Panc1 (cell line): ENCODE data around the gene SHOX. TPM values are rescaled to one million over a fixed set of nuclear protein-coding genes. Genes with fewer than 3 reads are reported as not detected.

Source experiments
- ATAC-seq: fragments of 200-7000 bp; cut with Tn5 transposase; 2 replicates; pipeline ENCODE4 v1.9.1; 2020; ENCODE audit warnings: mild to moderate bottlenecking, moderate library complexity
- BruUV-seq: library from RNA; stranded (reverse); fragments of 400-500 nt; replicated peaks from 2 replicates; lab custom pipeline; 2021; lab: Mats Ljungman, UMichigan
- CTCF ChIA-PET: fragments of 300-600 bp; sonication (Branson Sonifier 250); formaldehyde crosslinking; loops from one replicate; lab custom pipeline; 2022; ENCODE audit warnings: antibody characterized with exemption; lab: Charles Lee
- POLR2A ChIA-PET: fragments of 300-600 bp; sonication (Branson Sonifier 250); formaldehyde crosslinking; loops from one replicate; lab custom pipeline; 2022; ENCODE audit warnings: antibody characterized with exemption; lab: Charles Lee
- DNase-seq: peaks from one replicate; pipeline ENCODE4 v3.0.0-alpha.2; 2010; ENCODE audit warnings: low read depth, low spot score
- H3K27ac ChIP-seq: 2 replicates; pipeline ENCODE4 v1.5.1; 2011; ENCODE audit warnings: mild to moderate bottlenecking, low read length, inconsistent platforms
- H3K27me3 ChIP-seq: fragments of 200-500 bp; sonication (Bioruptor generic); 2 replicates; pipeline ENCODE4 v1.6.0; 2014; ENCODE audit warnings: low read length, inconsistent platforms; ENCODE audit not compliant: control insufficient read depth, insufficient read depth
- H3K36me3 ChIP-seq: fragments of 200-500 bp; sonication (Bioruptor generic); 2 replicates; pipeline ENCODE4 v1.5.1; 2014; ENCODE audit warnings: inconsistent platforms, mild to moderate bottlenecking, low read length, moderate library complexity; ENCODE audit not compliant: control insufficient read depth, insufficient read depth
- H3K4me1 ChIP-seq: 2 replicates; pipeline ENCODE4 v1.5.1; 2011; ENCODE audit warnings: inconsistent platforms, mild to moderate bottlenecking, low read length, moderate library complexity; ENCODE audit not compliant: control insufficient read depth, insufficient read depth
- H3K4me3 ChIP-seq, 2 experiments: 2 replicates each; pipeline ENCODE4 v1.5.1; 2011 to 2012; ENCODE audit warnings: low read depth in 2 of 2, low read length in 2 of 2, mild to moderate bottlenecking in 2 of 2, inconsistent platforms in 1 of 2, moderate library complexity in 1 of 2
- H3K9me3 ChIP-seq: fragments of 200-500 bp; sonication (Bioruptor generic); 2 replicates; pipeline ENCODE4 v1.5.1; 2014; ENCODE audit warnings: low read depth, mild to moderate bottlenecking, inconsistent platforms, low read length, moderate library complexity; ENCODE audit not compliant: control insufficient read depth, insufficient read depth
- POLR2AphosphoS5 ChIP-seq: IDR thresholded peaks from 2 replicates; pipeline ENCODE4 v1.6.1; 2012; ENCODE audit warnings: mild to moderate bottlenecking, low read depth, low read length, moderate library complexity
- REST ChIP-seq, 2 experiments: IDR thresholded peaks; 2 replicates each; pipeline ENCODE4 v1.6.1; 2011 to 2012; ENCODE audit warnings: low read depth in 2 of 2, control low read depth in 1 of 2, low read length in 1 of 2, mild to moderate bottlenecking in 1 of 2, moderate library complexity in 1 of 2; ENCODE audit not compliant: insufficient read depth in 1 of 2
- SIN3A ChIP-seq: IDR thresholded peaks from 2 replicates; pipeline ENCODE4 v1.6.1; 2012; ENCODE audit warnings: low read depth, mild to moderate bottlenecking, low read length, moderate library complexity, borderline replicate concordance; ENCODE audit not compliant: insufficient read depth
- TCF7L2 ChIP-seq: IDR thresholded peaks from 2 replicates; pipeline ENCODE4 v1.6.1; 2011; ENCODE audit warnings: mild to moderate bottlenecking, low read depth, low read length, inconsistent platforms
- in situ Hi-C: cut with HindIII; loops from 2 replicates; pipeline ENCODE4 v1.10.0; 2016; ENCODE audit warnings: low sequenced_read_pairs, low pct_unique_long_range_greater_than_20kb
- intact Hi-C: fragments of 100-400 bp; cut with micrococcal nuclease; formaldehyde crosslinking; loops from one replicate; pipeline ENCODE4 v1.10.0; 2022; ENCODE audit not compliant: unreplicated experiment
- total RNA-seq: library from RNA; stranded (reverse); gene quantifications from one replicate; pipeline ENCODE4 v1.2.1, GENCODE V29; 2021; ENCODE audit not compliant: unreplicated experiment
- TF ChIP-seq, protein P1 (sequence below): fragments of 450-650 bp; IDR thresholded peaks from 2 replicates; pipeline ENCODE4 v1.5.1; 2017; ENCODE audit warnings: mild to moderate bottlenecking

SHOX gene
- total RNA-seq, 1 experiment from 2014 or later, result not detected

DNA sequence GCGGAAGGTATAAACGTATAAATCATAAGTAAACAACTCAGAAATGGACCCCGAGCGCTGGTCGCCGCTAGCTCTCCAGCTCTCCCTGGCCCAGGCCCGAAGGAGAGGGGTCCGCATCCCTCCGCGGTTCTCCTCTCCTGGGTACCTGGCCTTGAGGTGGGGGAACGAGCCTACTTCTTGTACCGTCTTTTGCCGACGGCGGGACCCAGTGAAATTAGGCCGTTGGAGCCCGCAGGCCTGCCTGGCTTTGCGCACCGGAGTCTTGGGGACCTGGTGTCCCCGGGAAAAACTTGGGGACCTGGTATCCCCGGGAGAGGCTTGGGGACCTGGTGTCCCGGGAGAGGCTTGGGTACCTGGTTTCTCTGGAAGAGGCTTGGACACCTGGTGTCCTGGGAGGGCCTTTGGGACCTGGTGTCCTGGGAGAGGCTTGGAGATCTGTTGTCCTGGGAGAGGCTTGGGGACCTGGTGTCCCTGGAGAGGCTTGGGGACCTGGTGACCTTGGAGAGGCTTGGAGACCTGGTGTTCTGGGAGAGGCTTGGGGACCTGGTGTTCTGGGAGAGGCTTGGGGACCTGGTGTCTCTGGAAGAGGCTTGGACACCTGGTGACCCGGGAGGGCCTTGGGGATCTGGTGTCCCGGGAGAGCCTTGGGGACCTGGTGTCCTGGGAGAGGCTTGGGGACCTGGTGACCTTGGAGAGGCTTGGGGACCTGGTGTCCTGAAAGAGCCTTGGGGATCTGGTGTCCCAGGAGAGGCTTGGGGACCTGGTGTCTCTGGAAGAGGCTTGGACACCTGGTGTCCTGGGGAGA is 12.0 kb downstream of the SHOX start:
- DNase-seq (no peak), ATAC-seq (no peak)
- Histone ChIP-seq H3K36me3 (no peaks in the 10 kb centered on the region), H3K27ac (no peak overlapping the region), H3K4me1 (no peaks in the 10 kb centered on the region), H3K27me3 (no peaks in the 10 kb centered on the region), H3K9me3 (no peaks in the 10 kb centered on the region), H3K4me3 (no peak overlapping the region)
- TF ChIP-seq POLR2AphosphoS5 (no peak), TCF7L2 (no peak)
- intact Hi-C loops, result no loop called here
- no TSS peak for BruUV-seq
- ChIA-PET CTCF (no interaction called here), POLR2A (no interaction called here)
- in situ Hi-C loops, result no loop called here

- H3K36me3 ChIP-seq, result no peaks in the 10 kb centered on the region
- no peak for DNase-seq
- H3K9me3 ChIP-seq, result no peaks in the 10 kb centered on the region
- H3K27ac ChIP-seq, result no peak overlapping the region
- TF ChIP-seq SIN3A, result no peak
- TF ChIP-seq POLR2AphosphoS5, result no peak
- no peak for TF ChIP-seq REST (IDR thresholded peaks at IDR 0.05; ENCODE audit: insufficient read depth in 1 of 2, low read depth in 2 of 2, low read length in 1 of 2)
- TF ChIP-seq, protein P1, sequence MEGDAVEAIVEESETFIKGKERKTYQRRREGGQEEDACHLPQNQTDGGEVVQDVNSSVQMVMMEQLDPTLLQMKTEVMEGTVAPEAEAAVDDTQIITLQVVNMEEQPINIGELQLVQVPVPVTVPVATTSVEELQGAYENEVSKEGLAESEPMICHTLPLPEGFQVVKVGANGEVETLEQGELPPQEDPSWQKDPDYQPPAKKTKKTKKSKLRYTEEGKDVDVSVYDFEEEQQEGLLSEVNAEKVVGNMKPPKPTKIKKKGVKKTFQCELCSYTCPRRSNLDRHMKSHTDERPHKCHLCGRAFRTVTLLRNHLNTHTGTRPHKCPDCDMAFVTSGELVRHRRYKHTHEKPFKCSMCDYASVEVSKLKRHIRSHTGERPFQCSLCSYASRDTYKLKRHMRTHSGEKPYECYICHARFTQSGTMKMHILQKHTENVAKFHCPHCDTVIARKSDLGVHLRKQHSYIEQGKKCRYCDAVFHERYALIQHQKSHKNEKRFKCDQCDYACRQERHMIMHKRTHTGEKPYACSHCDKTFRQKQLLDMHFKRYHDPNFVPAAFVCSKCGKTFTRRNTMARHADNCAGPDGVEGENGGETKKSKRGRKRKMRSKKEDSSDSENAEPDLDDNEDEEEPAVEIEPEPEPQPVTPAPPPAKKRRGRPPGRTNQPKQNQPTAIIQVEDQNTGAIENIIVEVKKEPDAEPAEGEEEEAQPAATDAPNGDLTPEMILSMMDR, result no peak
- no peak for TF ChIP-seq TCF7L2
- ATAC-seq, result no peak
- H3K4me3 ChIP-seq, result no peak overlapping the region
- no TSS peak for BruUV-seq
- H3K27me3 ChIP-seq, result no peaks in the 10 kb centered on the region
- in situ Hi-C loops (no loop called here), intact Hi-C loops (no loop called here)
- no peaks in the 10 kb centered on the region for H3K4me1 ChIP-seq
- POLR2A ChIA-PET, result no interaction called here
- CTCF ChIA-PET, result no interaction called here
Observed at GRCh38 chrX:643241-643595, 12.6 kb downstream of the SHOX start.

- no peaks in the 10 kb centered on the region for H3K9me3 ChIP-seq
- POLR2A ChIA-PET, result no interaction called here
- no peaks in the 10 kb centered on the region for H3K36me3 ChIP-seq
- H3K27me3 ChIP-seq, result no peaks in the 10 kb centered on the region
- CTCF ChIA-PET, result no interaction called here
- intact Hi-C loops (no loop called here), in situ Hi-C loops (no loop called here)
- H3K4me1 ChIP-seq, result no peaks in the 10 kb centered on the region
- DNase-seq (no peak), ATAC-seq (no peak)
- TF ChIP-seq TCF7L2 (no peak), POLR2AphosphoS5 (no peak), REST (IDR thresholded peaks at IDR 0.05; ENCODE audit: insufficient read depth in 1 of 2, low read depth in 2 of 2, low read length in 1 of 2) (no peak), SIN3A (no peak)
- TF ChIP-seq, protein P1, result no peak
- H3K4me3 ChIP-seq, result no peak overlapping the region
- H3K27ac ChIP-seq, result no peak overlapping the region
- no TSS peak for BruUV-seq
Observed at GRCh38 chrX:643911-644303, 13.3 kb downstream of the SHOX start.
